Measurements from ENCODE around the gene VEZF1.
"Not testable (repeated sequence)": the region's sequence is repeated elsewhere in the genome, so short reads cannot be mapped to it uniquely, and the experiment has no call there.

Gene VEZF1

DNA sequence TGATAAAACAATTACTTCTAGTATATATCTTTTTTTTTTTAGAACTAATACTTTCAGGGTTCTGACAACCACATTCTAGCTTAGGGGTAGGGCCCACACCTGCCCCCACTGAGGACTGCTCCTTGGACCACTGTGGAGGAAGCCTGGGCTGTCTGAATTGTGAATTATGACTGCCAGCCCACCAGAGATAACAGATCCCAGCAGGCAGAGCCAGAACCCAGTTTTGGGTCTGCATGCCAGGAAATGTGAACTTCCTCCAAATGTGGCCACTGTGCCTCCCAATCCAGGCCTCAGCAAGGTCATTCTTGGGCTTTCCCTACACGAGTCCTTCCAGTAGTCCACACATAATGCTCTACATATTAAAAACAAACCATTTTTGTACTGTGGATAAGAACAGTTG, 15.9 kb downstream of the VEZF1 start:
- DNase-seq: no peak

DNA sequence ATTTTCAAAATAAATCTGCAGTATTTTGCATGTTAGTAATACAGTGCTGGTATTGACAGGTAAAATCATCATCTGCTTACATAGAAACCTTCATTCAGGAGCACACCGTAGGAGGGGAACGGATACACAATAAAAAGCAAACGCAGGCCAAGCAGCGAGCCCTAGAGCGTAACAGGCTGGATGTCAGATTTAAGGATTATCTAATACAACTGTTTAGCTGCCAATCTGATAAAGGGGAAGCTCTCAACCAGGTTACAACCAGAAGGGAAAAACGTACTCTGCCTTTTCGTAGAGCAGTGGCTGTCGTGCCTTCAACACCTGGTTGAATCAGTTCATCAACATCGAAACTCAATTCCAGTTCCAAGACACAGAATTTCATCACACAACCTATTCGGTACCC, 16.5 kb downstream of the VEZF1 start:
- DNase-seq: no peak

DNA sequence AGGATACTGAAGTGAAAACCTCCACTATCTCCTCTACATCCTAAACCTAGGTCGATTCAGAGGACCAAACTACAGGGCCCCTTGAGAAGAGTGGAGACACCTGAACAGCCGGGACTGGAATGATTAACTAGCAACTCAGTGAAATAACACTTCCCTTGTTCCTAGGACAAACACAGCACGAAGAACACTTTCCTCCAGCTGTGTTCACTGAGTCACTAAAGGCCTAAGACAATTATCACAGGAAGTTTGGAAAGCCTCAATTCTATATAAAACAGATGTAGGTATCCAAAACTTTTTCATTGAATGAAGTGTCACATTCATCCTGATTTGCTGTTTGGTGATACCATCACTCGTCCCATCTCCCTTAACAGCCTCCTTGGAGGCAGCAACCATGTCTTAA, 17.3 kb downstream of the VEZF1 start:
- DNase-seq: no peak

DNA sequence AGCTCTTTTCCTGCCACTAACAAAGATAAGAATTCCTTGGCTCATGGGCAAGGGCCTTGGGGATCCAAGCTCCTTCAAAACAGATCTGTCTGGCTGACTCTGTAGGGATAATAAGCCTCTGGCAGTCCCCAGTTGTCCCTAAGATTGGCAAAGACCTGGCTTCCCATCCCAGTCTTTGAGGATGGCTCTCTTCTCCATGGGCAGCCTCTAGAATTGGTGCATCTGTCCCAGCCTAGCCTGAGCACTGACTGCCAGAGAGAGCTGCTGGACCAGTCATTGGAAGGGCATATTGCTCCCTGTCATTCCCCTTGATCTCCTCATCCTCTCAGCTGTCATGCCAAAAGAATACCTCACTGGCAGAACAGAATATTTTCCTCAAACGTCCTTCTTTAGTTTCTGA, 19.6 kb downstream of the VEZF1 start:
- no peak for DNase-seq

DNA sequence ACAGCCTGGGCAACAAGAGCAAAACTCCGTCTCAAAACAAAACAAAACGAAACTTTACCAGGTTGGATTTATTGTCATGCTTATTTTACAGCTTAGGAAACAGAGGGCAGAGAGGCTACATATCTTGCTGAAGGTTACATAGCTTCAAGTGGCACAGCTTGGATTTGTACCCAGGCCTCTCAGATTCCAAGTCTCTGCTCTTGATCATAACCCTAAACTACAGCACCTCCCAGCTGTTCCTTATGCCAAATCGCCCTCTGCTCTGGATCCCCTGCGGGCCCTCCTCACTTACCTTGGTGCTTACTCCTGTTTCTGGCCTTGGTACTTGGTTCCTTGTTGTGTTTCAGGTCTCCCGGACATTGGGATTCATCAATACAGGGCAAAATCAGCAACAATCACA, 21.2 kb downstream of the VEZF1 start:
- DNase-seq: no peak

DNA sequence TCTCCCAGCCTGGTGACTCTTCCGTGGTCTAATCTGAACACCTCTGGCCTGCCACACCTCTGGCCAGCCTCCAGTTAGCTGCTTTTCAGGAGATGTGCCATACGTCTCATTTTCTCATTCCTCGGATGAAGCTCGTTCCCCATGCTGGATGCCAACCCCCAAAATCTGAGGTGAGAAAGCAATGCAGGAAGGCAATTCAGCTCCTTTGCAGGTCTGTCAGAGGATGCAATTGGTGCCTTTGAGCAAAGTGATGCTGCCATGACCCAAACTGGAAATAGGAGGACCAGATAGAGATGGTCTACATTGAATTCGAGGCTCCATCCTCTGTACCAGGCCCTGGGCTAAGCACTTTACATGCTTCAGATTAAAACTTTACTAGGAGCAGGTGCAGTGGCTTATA, 21.8 kb downstream of the VEZF1 start:
- no peak for DNase-seq

DNA sequence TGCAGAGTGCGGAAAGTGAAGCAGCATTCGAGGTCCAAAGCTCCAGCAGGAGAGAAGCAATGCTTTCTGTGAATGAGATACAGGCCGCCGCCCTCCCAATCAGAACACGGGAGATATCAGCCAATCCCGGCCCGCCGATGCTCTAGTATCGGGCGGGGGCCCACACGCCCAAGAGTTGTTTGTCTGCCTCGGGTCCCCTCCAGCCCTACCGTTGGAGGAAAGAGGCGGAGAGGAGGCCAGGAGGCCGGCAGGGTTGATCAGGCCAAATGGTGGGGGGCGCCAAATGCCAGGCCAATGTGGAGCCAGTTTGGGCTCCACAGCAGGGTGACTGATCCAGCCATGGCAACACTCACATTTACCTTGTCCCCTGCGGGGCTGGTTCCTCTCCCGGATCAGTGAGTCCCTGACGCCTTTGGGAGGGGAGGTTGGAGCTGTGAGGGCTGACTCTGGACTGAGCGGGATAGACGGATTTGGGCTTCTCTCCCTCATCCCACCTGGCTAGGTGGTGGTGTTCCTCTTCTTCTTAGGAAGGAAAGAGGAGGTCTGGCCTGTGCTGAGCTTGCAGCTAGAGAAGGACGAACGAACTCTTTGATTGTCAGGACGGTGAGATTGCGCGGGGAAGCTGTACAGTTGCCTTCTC, 22.4 kb downstream of the VEZF1 start:
- no peak for DNase-seq

DNA sequence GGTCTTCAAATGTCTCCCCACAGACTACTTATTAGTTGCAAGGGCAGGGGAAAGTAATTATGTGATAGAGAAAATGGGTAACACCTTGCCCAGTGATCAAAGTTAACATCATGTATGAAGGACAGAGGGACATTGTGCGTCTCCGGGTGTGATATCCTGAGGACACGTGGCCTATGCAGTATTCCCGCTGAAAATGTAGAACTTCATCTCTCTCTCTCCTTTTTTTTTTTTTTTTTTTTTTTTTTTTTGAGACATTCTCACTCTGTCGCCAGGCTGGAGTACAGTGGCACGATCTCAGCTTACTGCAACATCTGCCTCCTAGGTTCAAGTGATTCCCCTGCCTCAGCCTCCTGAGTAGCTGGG, 24.9 kb downstream of the VEZF1 start:
- DNase-seq: no peak

DNA sequence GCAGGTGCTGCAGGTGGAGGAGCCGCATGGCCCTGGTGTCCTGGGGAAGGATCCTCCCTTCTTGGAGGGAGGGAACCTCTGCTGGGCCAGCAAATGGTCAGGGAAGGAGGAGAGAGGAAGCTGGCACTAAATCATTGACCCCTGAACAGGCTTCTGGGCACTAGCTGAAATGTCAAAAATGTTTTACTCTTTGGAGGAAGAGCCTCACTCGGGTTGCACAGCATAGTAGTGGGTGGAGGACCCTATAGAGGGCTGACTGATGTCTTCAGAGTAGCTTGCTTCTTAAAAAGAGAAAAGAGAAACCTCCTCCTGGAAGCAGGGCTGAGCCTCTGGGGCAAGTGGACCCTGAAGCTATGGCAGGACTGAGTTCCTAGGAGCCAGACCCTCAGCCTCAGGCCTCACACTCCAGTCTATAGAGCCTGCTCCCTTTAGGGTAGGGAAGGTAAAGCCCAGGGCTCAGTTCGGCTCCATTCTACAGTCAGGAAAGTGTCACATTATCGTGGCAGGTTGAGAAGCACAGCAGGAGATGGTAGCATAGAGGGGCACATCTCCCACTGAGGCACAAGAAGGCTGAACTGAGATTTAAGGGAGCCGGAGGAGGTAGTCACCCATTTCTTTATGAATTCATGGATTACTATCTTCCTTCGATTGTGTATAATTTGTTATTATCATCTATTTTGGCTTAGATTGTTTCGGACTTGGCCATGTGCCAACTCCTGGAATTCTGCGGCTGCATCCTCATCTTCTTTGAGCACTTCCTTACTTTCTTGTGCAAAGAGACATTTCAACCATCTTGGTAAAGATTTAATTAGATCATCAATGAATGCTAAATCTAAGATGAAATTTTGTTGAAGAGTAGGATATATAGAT, 25.5 kb downstream of the VEZF1 start:
- no peak for DNase-seq

DNA sequence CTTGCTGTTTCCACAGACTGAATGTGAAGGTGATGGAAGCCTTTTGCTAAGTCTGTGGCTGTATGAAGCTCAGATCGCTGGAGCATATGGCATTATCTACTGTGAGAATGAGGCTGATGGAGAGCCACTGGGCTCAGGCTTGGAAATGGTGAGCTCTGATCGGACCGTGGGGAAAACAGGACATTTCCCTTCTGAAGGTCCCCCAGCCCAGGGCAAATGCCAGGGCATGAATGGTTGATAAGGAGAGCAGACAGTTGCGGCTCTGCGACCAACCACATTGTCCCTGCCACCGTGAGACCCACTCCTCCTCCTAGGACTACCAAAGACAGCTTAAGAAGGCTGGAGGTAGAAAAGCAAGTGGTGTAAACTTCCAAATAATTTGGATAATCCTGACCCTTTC, 28.1 kb downstream of the VEZF1 start:
- DNase-seq: no peak

DNA sequence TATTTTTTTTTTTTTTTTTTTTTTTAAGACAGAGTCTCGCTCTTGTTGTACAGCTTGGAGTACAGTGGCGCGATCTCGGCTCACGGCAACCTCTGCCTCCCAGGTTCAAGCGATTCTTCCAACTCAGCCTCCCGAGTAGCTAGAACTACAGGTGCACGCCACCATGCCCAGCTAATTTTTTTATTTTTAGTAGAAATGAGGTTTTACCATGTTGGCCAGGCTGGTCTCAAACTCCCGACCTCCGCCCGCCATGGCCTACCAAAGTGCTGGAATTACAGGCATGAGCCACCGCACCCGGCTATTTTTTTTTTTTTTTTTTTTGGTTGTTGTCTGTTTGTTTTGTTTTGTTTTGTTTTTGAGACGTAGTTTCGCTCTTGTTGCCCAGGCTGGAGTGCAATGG, 29.7 kb downstream of the VEZF1 start:
- not testable (repeated sequence) for DNase-seq

DNA sequence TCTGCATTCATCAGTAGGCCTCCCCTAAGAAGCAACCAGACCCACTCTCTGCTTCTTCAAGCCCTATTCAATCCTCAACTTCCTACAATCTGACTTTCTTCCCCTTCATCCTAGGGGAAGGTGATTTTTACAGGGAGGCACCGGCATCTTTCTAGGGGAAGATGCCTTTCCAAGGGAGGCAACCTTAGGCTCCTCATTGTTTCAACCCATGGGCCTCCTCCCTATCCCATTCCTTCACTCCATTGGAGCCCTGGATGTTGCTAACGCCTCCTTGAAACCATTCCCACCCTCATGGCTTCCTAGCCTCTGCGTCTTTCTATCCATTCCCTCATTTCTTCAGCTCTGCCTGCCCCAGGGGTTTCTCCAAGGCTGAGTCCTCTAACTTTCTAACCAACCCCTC, 30.2 kb downstream of the VEZF1 start:
- no peak for DNase-seq

DNA sequence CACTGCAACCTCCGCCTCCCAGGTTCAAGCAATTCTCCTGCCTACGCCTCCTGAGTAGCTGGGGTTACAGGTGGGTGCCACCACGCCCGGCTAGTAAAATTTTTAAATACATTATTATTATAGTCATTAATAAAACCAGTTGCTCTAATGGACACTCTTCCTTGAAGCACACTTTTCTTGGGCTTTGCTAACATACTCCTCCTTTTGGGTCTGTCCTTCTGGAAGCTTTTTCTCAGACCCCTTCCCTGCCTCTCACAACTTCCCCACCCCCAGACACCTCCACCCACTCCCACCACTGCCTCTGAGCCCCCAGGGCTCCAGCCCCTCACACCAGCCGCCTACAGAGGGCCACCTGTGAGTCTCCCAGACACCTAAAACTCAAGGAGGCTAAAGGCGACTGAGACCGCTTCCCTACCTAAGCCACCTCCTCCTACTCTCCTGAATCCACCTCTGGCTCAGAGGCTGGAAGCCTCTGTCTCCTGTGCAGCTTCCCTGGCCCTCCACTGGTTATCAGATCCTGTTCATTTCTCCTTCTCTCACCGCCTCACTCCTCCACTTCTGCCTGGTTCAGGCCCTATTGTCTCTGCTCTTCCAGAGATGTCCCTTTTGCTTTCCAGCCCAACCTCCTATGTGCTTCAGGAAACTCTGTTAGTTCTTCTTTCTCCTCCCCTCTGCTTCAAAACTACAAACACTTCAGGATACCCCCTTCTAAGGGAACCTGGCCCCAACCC, 30.8 kb downstream of the VEZF1 start:
- DNase-seq: no peak

DNA sequence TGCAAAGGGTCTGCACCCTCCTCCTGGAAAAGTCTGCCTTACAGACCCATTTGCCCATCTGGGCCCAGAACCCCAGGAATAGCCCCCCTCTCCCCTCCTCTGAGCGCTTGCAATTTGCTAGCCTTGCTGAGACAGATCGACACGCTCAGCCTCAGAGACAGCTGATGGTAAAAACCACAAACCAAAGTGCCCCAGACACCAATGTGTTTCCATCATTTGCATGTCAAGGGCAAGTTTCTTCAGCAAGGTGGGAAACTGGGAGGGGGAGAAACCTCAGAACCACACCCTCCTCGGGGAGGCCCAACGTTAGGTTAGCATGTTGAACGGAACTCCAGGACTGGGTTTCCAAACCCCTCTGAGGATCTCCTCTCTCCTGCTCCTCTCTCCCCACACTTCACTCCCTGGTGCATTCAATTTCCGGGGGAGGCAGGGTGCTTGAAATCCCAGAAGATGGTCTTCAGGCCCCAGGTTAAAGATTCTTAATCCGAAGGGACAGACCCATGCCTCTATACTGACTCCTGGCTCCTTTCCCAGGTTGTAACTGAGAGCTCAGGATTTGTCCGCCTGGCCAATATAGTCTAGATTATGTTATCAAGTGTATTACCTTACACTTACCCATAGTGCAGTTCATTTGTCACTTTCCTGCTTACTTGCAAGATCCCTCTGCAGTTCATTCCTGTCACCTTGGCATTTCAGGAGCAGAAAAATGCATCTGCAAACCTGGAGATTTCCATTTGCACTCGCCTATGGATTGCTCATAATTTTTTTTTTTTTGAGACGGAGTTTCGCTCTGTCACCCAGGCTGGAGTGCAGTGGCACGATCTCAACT, 31.5 kb downstream of the VEZF1 start:
- peak; percentile 67 for DNase-seq

DNA sequence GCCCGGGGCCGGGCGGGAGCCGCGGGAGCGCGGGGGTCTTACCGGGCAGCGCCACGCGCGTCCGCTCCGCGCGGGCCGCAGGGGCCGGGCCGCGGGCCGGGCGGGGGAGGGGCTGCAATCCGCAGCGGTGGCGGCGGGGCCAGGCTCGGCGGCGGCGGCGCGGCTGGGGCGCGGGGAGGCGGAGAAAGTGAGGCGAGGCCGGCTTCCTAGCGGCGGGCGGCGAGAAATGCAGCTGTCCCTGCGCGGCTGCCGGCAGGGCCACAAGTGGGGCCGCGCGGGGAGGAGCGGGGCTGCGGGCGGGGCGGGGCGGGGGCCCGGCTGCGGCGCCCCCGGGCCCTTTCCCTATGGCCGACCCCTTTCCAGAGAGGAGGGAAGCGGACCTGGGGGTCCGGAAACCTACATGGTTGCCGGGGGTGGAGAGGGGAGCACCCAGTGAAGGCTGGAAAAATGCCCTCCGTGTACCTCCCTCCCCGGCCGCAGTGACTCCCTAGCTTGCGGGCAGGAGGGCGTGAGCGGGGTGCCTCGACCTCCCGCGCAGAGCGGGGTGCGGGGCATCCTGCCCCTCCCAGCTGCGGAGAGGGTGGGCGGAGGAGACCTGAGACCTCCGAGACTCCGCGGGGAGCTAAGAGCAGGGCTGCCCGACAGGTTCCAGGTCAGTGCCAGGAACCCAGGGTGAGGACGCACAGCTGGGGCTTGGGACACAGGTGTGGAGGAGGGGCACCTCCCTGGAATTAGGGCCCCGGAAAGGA, 32.7 kb downstream of the VEZF1 start, which contains the start of gene CUEDC1:
CUEDC1 (minus strand) TSS at position 230 of the 749 bp plus-strand sequence. CDS start 69,848 bp downstream, outside the sequence.
- peak; percentile 30 for DNase-seq

DNA sequence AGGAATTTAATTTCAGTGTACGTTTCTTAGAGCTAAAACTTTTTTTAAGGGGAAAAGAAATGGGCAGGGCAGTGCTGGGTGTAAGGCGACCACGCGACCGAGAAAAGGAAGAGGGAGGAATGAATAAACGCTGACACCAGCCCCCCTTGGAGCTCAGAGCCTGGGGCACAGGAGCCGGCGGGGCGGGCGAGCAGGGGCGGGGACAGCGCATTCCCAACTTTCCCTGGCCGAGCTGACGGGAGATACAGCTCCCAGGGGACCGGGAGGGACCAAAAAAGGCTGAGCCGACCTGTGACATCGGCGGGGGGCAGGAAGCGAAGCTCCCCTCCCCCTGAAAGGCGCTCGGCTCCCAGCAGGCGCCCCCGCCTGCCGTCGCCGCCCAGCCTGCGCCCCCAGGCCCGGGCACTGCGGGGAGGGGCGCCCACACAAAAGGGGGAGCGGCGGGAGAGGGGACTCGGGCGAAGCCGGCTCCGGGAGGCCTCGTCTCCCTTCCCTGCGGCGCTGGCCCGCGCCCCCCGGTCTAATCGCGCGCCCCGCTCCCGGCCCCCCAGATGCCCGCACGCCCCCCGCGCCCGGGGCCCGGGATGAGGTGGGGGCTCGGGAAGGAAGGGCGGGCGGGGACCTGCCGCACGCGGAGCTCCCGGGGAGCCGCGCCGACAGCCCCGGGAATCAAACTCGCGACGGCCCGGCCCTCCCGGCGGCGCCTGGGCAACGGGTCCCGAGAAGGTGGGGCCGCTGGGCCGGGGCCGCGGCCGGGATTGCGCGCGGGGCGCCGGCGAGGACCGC, 33.5 kb downstream of the VEZF1 start:
- DNase-seq: peak; percentile 70

DNA sequence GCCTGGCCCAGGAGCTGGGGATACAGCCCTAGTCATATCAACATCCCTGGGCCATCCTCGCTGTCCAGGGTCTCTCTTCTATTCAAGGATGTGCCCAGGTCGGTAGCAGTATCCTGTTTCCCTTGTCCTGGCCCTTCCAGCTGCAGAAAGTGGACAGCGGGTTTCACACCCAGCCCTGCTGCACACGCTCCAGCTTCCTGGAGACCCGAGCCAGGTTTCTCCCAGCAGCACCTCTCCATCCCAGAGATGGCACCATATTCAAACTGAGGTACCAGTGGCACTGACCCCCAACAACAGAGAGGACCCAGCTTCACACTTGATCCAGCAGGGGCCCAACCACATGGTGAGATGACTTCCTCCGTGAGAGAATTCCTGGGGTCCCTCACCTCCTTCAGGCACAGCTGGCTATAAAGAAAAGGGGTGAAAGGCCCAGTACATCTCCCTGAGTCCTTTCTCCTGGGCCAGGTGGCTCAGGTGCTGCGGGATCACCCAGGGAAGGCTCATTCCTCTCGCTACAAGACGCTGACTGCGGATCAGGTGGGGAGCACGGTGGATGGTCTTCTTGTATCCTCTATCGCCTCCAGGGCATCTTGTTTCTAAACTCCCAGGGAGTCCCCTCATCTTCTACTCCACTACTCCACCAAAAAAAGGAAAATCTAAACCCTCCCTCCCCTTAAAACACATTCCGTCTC, 34.2 kb downstream of the VEZF1 start:
- no peak for DNase-seq

DNA sequence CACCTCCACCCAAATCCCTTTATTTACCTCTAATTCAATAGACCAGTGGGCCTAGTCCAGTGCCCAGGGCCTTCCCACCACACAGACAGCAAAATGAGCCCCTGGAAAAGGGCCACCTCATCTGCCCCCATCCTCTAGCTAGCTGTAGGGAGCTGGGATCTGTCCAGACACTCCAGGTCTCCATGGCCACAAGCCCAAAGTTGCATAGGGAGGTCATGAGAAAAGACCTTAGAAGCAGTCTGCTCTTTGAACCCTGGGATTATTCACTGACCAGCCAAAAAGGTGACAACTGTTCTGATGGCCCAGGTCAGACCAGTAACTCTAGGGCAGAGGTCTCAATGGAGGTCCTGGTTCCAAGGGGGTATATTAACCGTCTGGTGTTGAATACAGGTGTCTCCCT, 34.8 kb downstream of the VEZF1 start:
- no peak for DNase-seq

DNA sequence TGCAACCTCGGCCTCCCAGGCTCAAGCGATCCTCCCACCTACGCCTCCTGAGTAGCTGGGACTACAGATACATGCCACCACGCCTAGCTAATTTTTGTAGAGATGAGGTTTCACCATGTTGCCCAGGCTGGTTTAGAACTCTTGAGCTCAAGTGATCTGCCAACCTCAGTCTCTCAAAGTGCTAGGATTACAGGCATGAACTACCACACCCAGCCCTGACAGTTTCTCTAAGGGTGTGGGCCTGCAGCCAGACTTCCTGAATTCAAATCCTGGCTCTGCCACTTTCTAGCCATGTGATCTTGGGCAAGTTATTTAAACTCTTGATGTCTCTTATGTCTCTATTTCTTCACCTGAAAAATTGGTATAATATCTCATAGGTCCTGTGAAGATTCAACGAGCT, 38.4 kb downstream of the VEZF1 start:
- DNase-seq: no peak

DNA sequence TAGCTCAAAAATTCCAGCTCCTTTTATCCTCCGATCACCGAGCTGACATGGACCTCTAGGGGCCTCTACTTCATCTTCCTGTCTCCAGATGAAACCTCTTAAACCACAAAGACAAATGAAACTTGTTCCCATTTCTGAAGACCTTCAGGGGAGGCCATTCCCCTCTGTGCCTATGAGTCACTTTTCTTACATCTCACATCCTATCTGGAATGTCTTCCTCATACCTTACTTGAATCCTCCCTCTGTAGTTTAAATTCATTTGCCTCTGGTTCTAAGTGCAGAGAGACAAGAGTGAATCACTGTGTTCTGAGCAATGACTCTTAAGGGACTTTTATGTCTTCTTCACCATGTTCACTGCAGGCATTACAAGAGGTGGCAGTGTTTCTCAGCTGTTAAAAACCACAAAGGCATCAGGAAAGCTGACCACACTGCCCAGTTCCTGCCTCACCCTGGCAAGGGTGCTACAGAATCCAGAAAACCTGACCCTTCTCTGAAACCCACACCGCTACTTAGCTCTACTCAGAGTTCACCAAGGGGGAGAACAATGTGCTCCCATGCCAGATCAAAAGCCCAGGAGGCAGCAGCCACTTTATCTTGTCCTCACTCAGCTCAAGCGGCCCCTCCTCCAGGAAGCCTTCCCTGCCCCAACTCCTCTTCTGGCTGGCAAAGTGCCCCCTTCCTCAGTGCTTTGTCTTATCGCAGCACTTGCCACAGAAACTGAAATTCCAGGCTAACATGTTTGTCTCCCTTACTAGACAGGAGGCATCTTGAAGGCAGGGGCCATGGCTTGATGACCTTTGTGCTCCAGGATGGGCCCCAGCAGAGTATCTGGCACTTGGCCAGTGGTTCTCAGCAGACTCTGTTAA, 39.3 kb downstream of the VEZF1 start:
- no peak for DNase-seq
